OCI-LY1 (cell line): ENCODE results near the gene KRTAP5-3.

Experiments
- H2AFZ ChIP-seq: fragments of 200-600 bp; sonication (generic), shearing (Covaris generic); 2 replicates; pipeline ENCODE4 v1.6.0; 2014; ENCODE audit warnings: antibody characterized with exemption, mild to moderate bottlenecking, low read length
- H3F3A ChIP-seq: fragments of 200-600 bp; sonication (generic), shearing (Covaris generic); 2 replicates; pipeline ENCODE4 v1.6.0; 2014; ENCODE audit warnings: mild to moderate bottlenecking, antibody characterized with exemption, low read length, moderate library complexity; ENCODE audit not compliant: insufficient read depth
- H3K27ac ChIP-seq: fragments of 200-600 bp; sonication (generic); 2 replicates; pipeline ENCODE4 v1.5.1; 2014; ENCODE audit warnings: low read length, mixed run types, mild to moderate bottlenecking, low read depth; ENCODE audit not compliant: poor library complexity, severe bottlenecking
- H3K27me3 ChIP-seq: fragments of 200-600 bp; sonication (generic); 2 replicates; pipeline ENCODE4 v1.6.0; 2014; ENCODE audit warnings: antibody characterized with exemption, mild to moderate bottlenecking, low read length, moderate library complexity; ENCODE audit not compliant: insufficient read depth
- H3K36me3 ChIP-seq: fragments of 200-600 bp; sonication (generic); 2 replicates; pipeline ENCODE4 v1.6.1; 2014; ENCODE audit warnings: mild to moderate bottlenecking, antibody characterized with exemption, low read length, moderate library complexity, mixed read lengths; ENCODE audit not compliant: insufficient read depth
- H3K4me1 ChIP-seq: fragments of 200-600 bp; sonication (generic); 2 replicates; pipeline ENCODE4 v1.5.1; 2014; ENCODE audit warnings: mild to moderate bottlenecking, low read length, moderate library complexity; ENCODE audit not compliant: insufficient read depth, severe bottlenecking
- H3K4me2 ChIP-seq: fragments of 200-600 bp; sonication (generic), shearing (Covaris generic); 2 replicates; pipeline ENCODE4 v1.6.1; 2014; ENCODE audit warnings: low read length
- H3K4me3 ChIP-seq: fragments of 200-600 bp; sonication (generic); 2 replicates; pipeline ENCODE4 v1.5.1; 2014; ENCODE audit warnings: low read length, low read depth, mild to moderate bottlenecking, mixed read lengths; ENCODE audit not compliant: poor library complexity, severe bottlenecking
- H3K79me2 ChIP-seq: fragments of 200-600 bp; shearing (Covaris generic); 2 replicates; pipeline ENCODE4 v1.6.1; 2016; ENCODE audit warnings: mixed run types, low read length, mixed read lengths; ENCODE audit not compliant: insufficient read depth
- H3K9ac ChIP-seq: fragments of 200-600 bp; sonication (generic), shearing (Covaris generic); 2 replicates; pipeline ENCODE4 v1.6.1; 2014; ENCODE audit warnings: mild to moderate bottlenecking, low read length, mixed read lengths
- H3K9me2 ChIP-seq: fragments of 200-600 bp; sonication (generic), shearing (Covaris generic); 2 replicates; pipeline ENCODE4 v1.6.1; 2014; ENCODE audit warnings: low read depth, mild to moderate bottlenecking, low read length, mixed read lengths
- H3K9me3 ChIP-seq: fragments of 200-600 bp; shearing (Covaris generic); 2 replicates; pipeline ENCODE4 v1.6.1; 2014; ENCODE audit warnings: low read length, mixed read lengths
- H4K20me1 ChIP-seq: fragments of 200-600 bp; sonication (generic), shearing (Covaris generic); 2 replicates; pipeline ENCODE4 v1.6.0; 2016; ENCODE audit warnings: mild to moderate bottlenecking, low read length; ENCODE audit not compliant: insufficient read depth
- CTCF ChIP-seq: fragments of 200-600 bp; sonication (generic), shearing (Covaris generic); IDR thresholded peaks from 2 replicates; pipeline ENCODE4 v1.5.1; 2017; ENCODE audit warnings: mild to moderate bottlenecking, antibody characterized with exemption, low read length, moderate library complexity, mixed read lengths
- EZH2 ChIP-seq: fragments of 200-600 bp; sonication (generic), shearing (Covaris generic); IDR thresholded peaks from 2 replicates; pipeline ENCODE4 v1.8.0; 2017; ENCODE audit warnings: borderline replicate concordance, mixed run types, mild to moderate bottlenecking, antibody characterized with exemption, low read length, moderate library complexity, mixed read lengths

Gene KRTAP5-3

GRCh38 chr11:1574238-1574932, 33.9 kb downstream of the KRTAP5-3 start:
- no peaks in the 10 kb centered on the region for H3F3A ChIP-seq
- H2AFZ ChIP-seq: no peak overlapping the region
- H4K20me1 ChIP-seq: no peaks in the 10 kb centered on the region
- H3K9me3 ChIP-seq: no peaks in the 10 kb centered on the region
- peak overlapping the region; percentile 69 for H3K4me2 ChIP-seq
- H3K4me1 ChIP-seq: peaks cover 8% of the 10 kb centered on the region
- no peaks in the 10 kb centered on the region for H3K79me2 ChIP-seq
- no peak for TF ChIP-seq EZH2
- peak; percentile 53 for TF ChIP-seq CTCF
- peaks cover 2% of the 10 kb centered on the region; the same call in 1 of the 2 replicates for H3K27me3 ChIP-seq
- no peak overlapping the region for H3K9ac ChIP-seq
- H3K27ac ChIP-seq: no peak overlapping the region
- H3K9me2 ChIP-seq: no peaks in the 10 kb centered on the region
- peak overlapping the region; percentile 50 for H3K4me3 ChIP-seq
- H3K36me3 ChIP-seq: no peaks in the 10 kb centered on the region

- Histone ChIP-seq H3F3A (no peaks in the 10 kb centered on the region), H3K4me2 (peak overlapping the region; percentile 69; the same call in 1 of the 2 replicates), H3K36me3 (no peaks in the 10 kb centered on the region), H3K9me2 (no peaks in the 10 kb centered on the region), H3K27me3 (peaks cover 5% of the 10 kb centered on the region; the same call in 1 of the 2 replicates), H3K79me2 (no peaks in the 10 kb centered on the region), H3K9ac (no peak overlapping the region), H2AFZ (no peak overlapping the region), H3K9me3 (no peaks in the 10 kb centered on the region), H3K27ac (no peak overlapping the region), H3K4me3 (no peak overlapping the region), H4K20me1 (no peaks in the 10 kb centered on the region), H3K4me1 (peaks cover 8% of the 10 kb centered on the region)
- TF ChIP-seq CTCF: no peak
- TF ChIP-seq EZH2: no peak
Measured at GRCh38 chr11:1573903-1574237, 34.4 kb downstream of the KRTAP5-3 start.

GRCh38 chr11:1573077-1573902, 35.0 kb downstream of the KRTAP5-3 start:
- H3K9ac ChIP-seq: no peak overlapping the region

More at GRCh38 chr11:1573077-1573902, 35.0 kb downstream of the KRTAP5-3 start:
- TF ChIP-seq CTCF (no peak), EZH2 (no peak)
- Histone ChIP-seq H3K4me1 (peaks cover 8% of the 10 kb centered on the region), H3K9me2 (no peaks in the 10 kb centered on the region), H3K9me3 (no peaks in the 10 kb centered on the region), H3K4me2 (peak overlapping the region; percentile 68), H3F3A (no peaks in the 10 kb centered on the region), H3K4me3 (peak overlapping the region; percentile 61), H3K79me2 (no peaks in the 10 kb centered on the region), H2AFZ (no peak overlapping the region), H4K20me1 (no peaks in the 10 kb centered on the region), H3K27me3 (peaks cover 5% of the 10 kb centered on the region; the same call in 1 of the 2 replicates), H3K27ac (no peak overlapping the region), H3K36me3 (no peaks in the 10 kb centered on the region)
